A549 (cell line): ENCODE measurements around the gene EXOC3L2. TPM values are rescaled to one million over a fixed set of nuclear protein-coding genes. Genes with fewer than 3 reads are reported as not detected.
A peak's percentile ranks its signal among the peaks of the same experiment; 100 is the strongest.

Experiments used
- ATAC-seq, 2 experiments: fragments of 200-7000 bp in 1 of 2; fragments of >200 bp in 1 of 2; cut with Nextera tagmentation in 1 of 2; cut with Tn5 transposase in 1 of 2; 3 replicates each; pipeline versions ENCODE4 v1.8.0 to v1.9.1; 2018 to 2020; ENCODE audit warnings: mild to moderate bottlenecking in 1 of 2, moderate library complexity in 1 of 2
- CTCF ChIA-PET: fragments of 300-600 bp; sonication (Branson Sonifier 250); formaldehyde crosslinking; extraction: SDS; loops from one replicate; lab custom pipeline; 2021; ENCODE audit warnings: antibody characterized with exemption, inconsistent platforms; lab: Yijun Ruan, JAX
- POLR2A ChIA-PET: fragments of 350-600 bp; formaldehyde crosslinking; extraction: SDS; loops from one replicate; lab custom pipeline; 2021; ENCODE audit warnings: antibody characterized with exemption, inconsistent platforms; lab: Yijun Ruan, JAX
- DNase-seq, 2 experiments: peaks; one replicate each; pipeline versions ENCODE4 v3.0.0 to v3.0.0-alpha.2; 2011 to 2016; ENCODE audit warnings: low read depth in 1 of 2, low spot score in 1 of 2
- FAIRE-seq: peaks from 2 replicates; lab custom pipeline; 2011; peaks lifted over from hg19 to GRCh38; lab: Jason Lieb, UNC
- H3K27ac ChIP-seq, 2 experiments: fragments of >200 bp; sonication (Bioruptor Twin); formaldehyde crosslinking; 3 replicates each; pipeline ENCODE4 v1.5.1; 2016 to 2017
- H3K4me1 ChIP-seq: fragments of >200 bp; sonication (Bioruptor Twin); formaldehyde crosslinking; 3 replicates; pipeline ENCODE4 v1.6.1; 2016
- H3K4me2 ChIP-seq: fragments of >200 bp; sonication (Bioruptor Twin); formaldehyde crosslinking; 3 replicates; pipeline ENCODE4 v1.6.1; 2016
- H3K4me3 ChIP-seq: fragments of >200 bp; sonication (Bioruptor Twin); formaldehyde crosslinking; 3 replicates; pipeline ENCODE4 v1.5.1; 2016
- H3K9me3 ChIP-seq: fragments of >200 bp; sonication (Bioruptor Twin); formaldehyde crosslinking; 3 replicates; pipeline ENCODE4 v1.6.1; 2016
- ATOH8 ChIP-seq: fragments of 250-450 bp; sonication (Bioruptor Pico); IDR thresholded peaks from 2 replicates; pipeline ENCODE4 v1.5.0; 2020; ENCODE audit warnings: low read depth, mild to moderate bottlenecking, moderate library complexity
- CBX2 ChIP-seq: fragments of 200-600 bp; sonication (generic); IDR thresholded peaks from 2 replicates; pipeline ENCODE4 v1.6.1; 2016; ENCODE audit warnings: low read depth, mild to moderate bottlenecking, borderline replicate concordance
- CEBPB ChIP-seq, 2 experiments: fragments of >200 bp in 1 of 2; sonication (Bioruptor Twin) in 1 of 2; formaldehyde crosslinking in 1 of 2; IDR thresholded peaks; 2 replicates each; pipeline ENCODE4 v1.6.1; 2012 to 2016
- CHD4 ChIP-seq: fragments of 200-600 bp; sonication (generic); IDR thresholded peaks from 2 replicates; pipeline ENCODE4 v1.6.1; 2016; ENCODE audit warnings: antibody characterized with exemption, mild to moderate bottlenecking, borderline replicate concordance
- CTCF ChIP-seq: fragments of >200 bp; sonication (Bioruptor Twin); formaldehyde crosslinking; IDR thresholded peaks from 3 replicates; pipeline ENCODE4 v1.5.1; 2016
- EHF ChIP-seq: fragments of 250-450 bp; sonication (Bioruptor Pico); IDR thresholded peaks from 2 replicates; pipeline ENCODE4 v1.5.0; 2020; ENCODE audit warnings: mild to moderate bottlenecking
- EHMT2 ChIP-seq: fragments of 200-600 bp; sonication (generic); IDR thresholded peaks from 2 replicates; pipeline ENCODE4 v1.6.1; 2016; ENCODE audit warnings: antibody characterized with exemption, low read depth, mild to moderate bottlenecking, moderate library complexity
- EP300 ChIP-seq, 2 experiments: fragments of >200 bp; sonication (Bioruptor Twin); formaldehyde crosslinking; IDR thresholded peaks; 2 replicates in 1 of 2; 3 replicates in 1 of 2; pipeline ENCODE4 v1.6.1; 2016 to 2017
- FOXS1 ChIP-seq: fragments of 250-450 bp; sonication (Bioruptor Pico); IDR thresholded peaks from 2 replicates; pipeline ENCODE4 v1.5.0; 2020; ENCODE audit warnings: mild to moderate bottlenecking, moderate library complexity
- HOXA7 ChIP-seq: fragments of 250-450 bp; sonication (Bioruptor Pico); IDR thresholded peaks from 2 replicates; pipeline ENCODE4 v1.5.0; 2020; ENCODE audit warnings: mild to moderate bottlenecking, moderate library complexity
- HOXB5 ChIP-seq: fragments of 250-450 bp; sonication (Bioruptor Pico); IDR thresholded peaks from 2 replicates; pipeline ENCODE4 v1.5.0; 2020; ENCODE audit warnings: mild to moderate bottlenecking, moderate library complexity
- JUN ChIP-seq, 2 experiments: fragments of >200 bp; sonication (Bioruptor Twin); formaldehyde crosslinking; IDR thresholded peaks; 2 replicates in 1 of 2; 3 replicates in 1 of 2; pipeline ENCODE4 v1.6.1; 2016 to 2017
- JUNB ChIP-seq: fragments of >200 bp; sonication (Bioruptor Twin); formaldehyde crosslinking; IDR thresholded peaks from 2 replicates; pipeline ENCODE4 v1.6.1; 2016
- KDM1A ChIP-seq: fragments of 200-600 bp; sonication (generic); IDR thresholded peaks from 2 replicates; pipeline ENCODE4 v1.6.1; 2016; ENCODE audit warnings: low read depth, mild to moderate bottlenecking
- MAFK ChIP-seq: fragments of 450-650 bp; IDR thresholded peaks from 2 replicates; pipeline ENCODE4 v1.6.1; 2014; ENCODE audit not compliant: partially characterized antibody
- MAX ChIP-seq: IDR thresholded peaks from 2 replicates; pipeline ENCODE4 v1.6.1; 2012
- MAZ ChIP-seq: fragments of 150-350 bp; IDR thresholded peaks from 2 replicates; pipeline ENCODE4 v1.6.1; 2014; ENCODE audit warnings: antibody characterized with exemption, low read depth, low read length, borderline replicate concordance
- MYC ChIP-seq: IDR thresholded peaks from 2 replicates; pipeline ENCODE4 v1.6.1; 2012; ENCODE audit warnings: mild to moderate bottlenecking, inconsistent platforms, low read length, improper control_type of control experiment, borderline replicate concordance
- NPAS2 ChIP-seq: fragments of 250-450 bp; sonication (Bioruptor Pico); IDR thresholded peaks from 2 replicates; pipeline ENCODE4 v1.8.0; 2022; ENCODE audit warnings: mild to moderate bottlenecking, moderate library complexity, borderline replicate concordance
- PHF8 ChIP-seq: fragments of 200-600 bp; sonication (generic); IDR thresholded peaks from 2 replicates; pipeline ENCODE4 v1.6.1; 2016; ENCODE audit warnings: low read depth, mild to moderate bottlenecking, antibody characterized with exemption, moderate library complexity, borderline replicate concordance
- POLR2A ChIP-seq: IDR thresholded peaks from 2 replicates; pipeline ENCODE4 v1.6.1; 2012; ENCODE audit warnings: mild to moderate bottlenecking, low read length
- SREBF2 ChIP-seq: fragments of 450-650 bp; IDR thresholded peaks from 2 replicates; pipeline ENCODE4 v1.6.1; 2014; ENCODE audit warnings: mild to moderate bottlenecking, moderate library complexity
- TP53 ChIP-seq: fragments of 250-450 bp; sonication (Bioruptor Pico); IDR thresholded peaks from 2 replicates; pipeline ENCODE4 v1.5.0; 2021; ENCODE audit warnings: mild to moderate bottlenecking, moderate library complexity
- ZC3H11A ChIP-seq: fragments of 450-650 bp; IDR thresholded peaks from 2 replicates; pipeline ENCODE4 v1.6.1; 2014; ENCODE audit warnings: antibody characterized with exemption, mild to moderate bottlenecking
- ZFP36 ChIP-seq: fragments of 450-650 bp; IDR thresholded peaks from 2 replicates; pipeline ENCODE4 v1.6.1; 2014; ENCODE audit warnings: borderline replicate concordance; ENCODE audit not compliant: partially characterized antibody
- ZNF302 ChIP-seq: fragments of 250-450 bp; sonication (Bioruptor Pico); IDR thresholded peaks from 2 replicates; pipeline ENCODE4 v1.9.0; 2021; ENCODE audit warnings: inconsistent platforms, mild to moderate bottlenecking, moderate library complexity
- ZSCAN20 ChIP-seq: fragments of 250-450 bp; sonication (Bioruptor Pico); IDR thresholded peaks from 2 replicates; pipeline ENCODE4 v1.8.0; 2022; ENCODE audit warnings: mild to moderate bottlenecking, moderate library complexity
- WGBS: methylation state at CpG from one replicate; pipeline ENCODE4 v1.1.6; 2017; ENCODE audit errors: missing lambda C conversion rate; 5-methylcytosine and 5-hydroxymethylcytosine counted together
- polyA plus RNA-seq, 4 experiments: library from polyadenylated mRNA; depleted of rRNA in 3 of 4; stranded (reverse); fragments of >200 nt; fragmentation: RNase III in 1 of 4; extraction: RNeasy Plus Mini Kit Qiagen cat#74134 plus additional on column Dnase treatment in 1 of 4; gene quantifications; 2 replicates in 3 of 4; 3 replicates in 1 of 4; pipeline ENCODE4 v1.2.3, GENCODE V29; 2011 to 2017

The EXOC3L2 gene
- polyA plus RNA-seq, 2 of the 4 experiments (the other 2 are of a cell fraction) = 0.16 to 0.50 TPM

- TF ChIP-seq NPAS2 (no peak), POLR2A (no peak), ZFP36 (no peak), CTCF (no peak), CHD4 (no peak), HOXA7 (CRISPR knock-in tag) (no peak)
- ChIA-PET POLR2A (no interaction called here), CTCF (interaction anchor here (0.6 to 2.8 kb wide), 6 partner anchors 10 to 996 kb away, joined by 3 to 8 read pairs (median 3); no protein-coding TSS in a partner anchor)
- DNase-seq = no peak
- no peak for FAIRE-seq
- H3K27ac ChIP-seq = no peak overlapping the region
- peaks cover 11% of the 10 kb centered on the region; the same call in 2 of the 3 replicates for H3K4me1 ChIP-seq
- ATAC-seq = no peak
- 91% methylated on average over 7 of the region's 7 CpGs for WGBS
- no peak overlapping the region for H3K4me3 ChIP-seq
- no peak overlapping the region for H3K4me2 ChIP-seq
- H3K9me3 ChIP-seq = no peaks in the 10 kb centered on the region
Measured at GRCh38 chr19:45180936-45181335, 64.3 kb downstream of the EXOC3L2 start.

GRCh38 chr19:45179892-45180370 is 65.3 kb downstream of the EXOC3L2 start:
- ChIA-PET POLR2A (interaction anchor here (3.3 kb wide), 1 partner anchor 88 kb away, joined by 23 read pairs; the partner anchor contains the start of gene PPP1R37), CTCF (interaction anchor here (0.7 to 2.8 kb wide), 8 partner anchors 7 to 259 kb away, joined by 3 to 8 read pairs (median 5); no protein-coding TSS in a partner anchor)
- H3K9me3 ChIP-seq = no peaks in the 10 kb centered on the region
- peak overlapping the region; percentile 92 for H3K4me2 ChIP-seq
- WGBS = 87% methylated on average over 9 of the region's 9 CpGs
- H3K4me3 ChIP-seq = peak overlapping the region; percentile 69
- H3K27ac ChIP-seq = peak overlapping the region; percentile 69 to 82; a peak in 5 of 6 replicates
- ATAC-seq = no peak
- H3K4me1 ChIP-seq = peaks cover 11% of the 10 kb centered on the region; the same call in 2 of the 3 replicates
- TF ChIP-seq ZNF302 (CRISPR knock-in tag) = no peak
- no peak for TF ChIP-seq EHMT2
- TF ChIP-seq MYC = no peak
- no peak for TF ChIP-seq MAZ
- TF ChIP-seq CHD4 = no peak
- TF ChIP-seq CEBPB (IDR thresholded peaks at IDR 0.05) = no peak
- no peak for TF ChIP-seq ZC3H11A
- no peak for TF ChIP-seq JUN (IDR thresholded peaks at IDR 0.05)
- no peak for TF ChIP-seq ATOH8
- TF ChIP-seq SREBF2 = no peak
- no peak for TF ChIP-seq KDM1A
- no peak for TF ChIP-seq NPAS2
- TF ChIP-seq ZSCAN20 = no peak
- no peak for TF ChIP-seq MAFK
- no peak for FAIRE-seq
- DNase-seq = no peak

GRCh38 chr19:45179072-45179891 is 65.9 kb downstream of the EXOC3L2 start:
- Histone ChIP-seq H3K4me3 (peak overlapping the region; percentile 69), H3K4me2 (peak overlapping the region; percentile 92), H3K4me1 (peaks cover 11% of the 10 kb centered on the region; the same call in 2 of the 3 replicates), H3K27ac (peak overlapping the region; percentile 69 to 82), H3K9me3 (no peaks in the 10 kb centered on the region)
- peak; percentile 1 to 7; a peak in 2 of 6 replicates for ATAC-seq
- WGBS = 22% methylated on average over 64 of the region's 97 CpGs
- FAIRE-seq = no peak
- CTCF ChIA-PET = interaction anchor here (1.0 to 2.8 kb wide), 12 partner anchors 8 to 260 kb away, joined by 3 to 18 read pairs (median 6); partner anchors contain the start of gene NKPD1
- no peak for TF ChIP-seq PHF8
- TF ChIP-seq FOXS1 (CRISPR knock-in tag) = no peak
- no peak for TF ChIP-seq NPAS2
- TF ChIP-seq HOXB5 = no peak
- TF ChIP-seq HOXA7 (CRISPR knock-in tag) = no peak
- TF ChIP-seq POLR2A = no peak
- no peak; the same call in 1 of the 2 replicates for TF ChIP-seq MAX
- no peak for TF ChIP-seq EHF (CRISPR knock-in tag)
- TF ChIP-seq EP300 (IDR thresholded peaks at IDR 0.05) = no peak
- no peak for TF ChIP-seq JUNB
- TF ChIP-seq TP53 (CRISPR knock-in tag) = peak; percentile 72; the same call in 1 of the 2 replicates
- no peak for TF ChIP-seq CBX2
- TF ChIP-seq JUN (IDR thresholded peaks at IDR 0.05) = 0 out of 5 replicates have a peak, but pooled peaks of 1 of the 2 experiments have one; percentile 5
- POLR2A ChIA-PET = interaction anchor here (1.4 to 3.3 kb wide), 5 partner anchors 7 to 290 kb away, joined by 5 to 23 read pairs (median 9); partner anchors contain the start of gene PPP1R37
- DNase-seq = no peak
